Fibroblast of lung (primary cell): Measurements from ENCODE around the gene DEPDC7. TPM values are rescaled to one million over a fixed set of nuclear protein-coding genes. Genes with fewer than 3 reads are reported as not detected.

ENCODE experiments used
- DNase-seq, 2 donors: peaks; one replicate each; pipeline versions ENCODE4 v3.0.0 to v3.0.0-alpha.2; 2010; ENCODE audit warnings: low read depth in 2 of 2
- H2AFZ ChIP-seq: 2 replicates; pipeline ENCODE4 v1.5.1; 2012; ENCODE audit warnings: low read length, control low read depth, inconsistent platforms
- H3K27ac ChIP-seq: 2 replicates; pipeline ENCODE4 v1.5.1; 2011; ENCODE audit warnings: low read length, control low read depth; ENCODE audit not compliant: insufficient read depth
- H3K27me3 ChIP-seq: 2 replicates; pipeline ENCODE4 v1.5.1; 2011; ENCODE audit warnings: mild to moderate bottlenecking, low read length; ENCODE audit not compliant: control insufficient read depth, insufficient read depth
- H3K36me3 ChIP-seq: 2 replicates; pipeline ENCODE4 v1.5.1; 2011; ENCODE audit warnings: low read length; ENCODE audit not compliant: control insufficient read depth, insufficient read depth
- H3K4me1 ChIP-seq: 2 replicates; pipeline ENCODE4 v1.5.1; 2011; ENCODE audit warnings: low read length; ENCODE audit not compliant: control insufficient read depth, insufficient read depth; ENCODE audit errors: extremely low read depth
- H3K4me2 ChIP-seq: 2 replicates; pipeline ENCODE4 v1.5.1; 2011; ENCODE audit warnings: low read length, control low read depth; ENCODE audit not compliant: insufficient read depth; ENCODE audit errors: extremely low read depth
- H3K4me3 ChIP-seq, 4 experiments: fragments of 200-600 bp in 1 of 4; sonication (generic) in 1 of 4; replicated peaks in 1 of 4; 2 replicates each; pipeline ENCODE4 v1.5.1; 2011 to 2016; ENCODE audit warnings: low read length in 4 of 4, low read depth in 3 of 4, mild to moderate bottlenecking in 3 of 4, control low read depth in 2 of 4, inconsistent platforms in 1 of 4, mixed read lengths in 1 of 4; ENCODE audit not compliant: insufficient read depth in 1 of 4; ENCODE audit errors: control extremely low read depth in 1 of 4
- H3K79me2 ChIP-seq: 2 replicates; pipeline ENCODE4 v1.5.1; 2012; ENCODE audit warnings: mild to moderate bottlenecking, low read length, inconsistent platforms; ENCODE audit not compliant: control insufficient read depth, insufficient read depth
- H3K9ac ChIP-seq: 2 replicates; pipeline ENCODE4 v1.5.1; 2011; ENCODE audit warnings: mild to moderate bottlenecking, low read length, control low read depth; ENCODE audit not compliant: insufficient read depth
- H3K9me3 ChIP-seq: 2 replicates; pipeline ENCODE4 v1.5.1; 2012; ENCODE audit warnings: low read depth, low read length; ENCODE audit not compliant: control insufficient read depth, insufficient read depth
- H4K20me1 ChIP-seq: 2 replicates; pipeline ENCODE4 v1.5.1; 2011; ENCODE audit warnings: low read length; ENCODE audit not compliant: control insufficient read depth, insufficient read depth; ENCODE audit errors: extremely low read depth
- CTCF ChIP-seq, 2 donors: IDR thresholded peaks in 1 of 2; conservative IDR thresholded peaks in 1 of 2; 1 replicate in 1 of 2; 2 replicates in 1 of 2; pipeline ENCODE4 v1.5.1; 2011 to 2012; ENCODE audit warnings: low read length in 2 of 2, control low read depth in 1 of 2, inconsistent platforms in 1 of 2, low read depth in 1 of 2, mild to moderate bottlenecking in 1 of 2
- EZH2 ChIP-seq: IDR thresholded peaks from 2 replicates; pipeline ENCODE4 v1.5.1; 2012; ENCODE audit warnings: low read length, control low read depth, mild to moderate bottlenecking; ENCODE audit errors: missing control alignments
- polyA plus RNA-seq, 2 donors: library from polyadenylated mRNA; depleted of rRNA in 1 of 2; stranded (reverse) in 1 of 2; unstranded in 1 of 2; fragments of >200 nt; gene quantifications; 2 replicates each; pipeline ENCODE4 v1.2.1, GENCODE V29; 2011 to 2012; ENCODE audit warnings: missing spikeins in 1 of 2
- total RNA-seq: library from RNA; depleted of rRNA; stranded (reverse); fragments of >200 nt; gene quantifications from 2 replicates; pipeline ENCODE4 v1.2.1, GENCODE V29; 2014

The DEPDC7 gene
- total and polyA plus RNA-seq, 2 donors (not counting 1 experiment from before 2014, with no cell fraction given), result 6.7 to 8.4 TPM

- H4K20me1 ChIP-seq, result no peaks in the 10 kb centered on the region
- H3K27me3 ChIP-seq, result no peaks in the 10 kb centered on the region
- no peak overlapping the region for H3K27ac ChIP-seq
- H3K9me3 ChIP-seq, result no peaks in the 10 kb centered on the region
- no peak for DNase-seq
- TF ChIP-seq EZH2 (no peak), CTCF (conservative IDR thresholded peaks at IDR 0.05 in 1 of 2, IDR thresholded peaks at IDR 0.05 in 1 of 2; ENCODE audit: low read depth in 1 of 2, low read length in 2 of 2) (no peak)
- H3K4me2 ChIP-seq, result peak overlapping the region; percentile 76
- no peaks in the 10 kb centered on the region for H3K36me3 ChIP-seq
- H3K4me3 ChIP-seq, result no peak overlapping the region
- H3K79me2 ChIP-seq, result peaks cover 3% of the 10 kb centered on the region
- H2AFZ ChIP-seq, result no peak overlapping the region
- no peaks in the 10 kb centered on the region for H3K4me1 ChIP-seq
- no peak overlapping the region for H3K9ac ChIP-seq
Observed at GRCh38 chr11:33017478-33017877, 1.8 kb downstream of the DEPDC7 start.

GRCh38 chr11:33017965-33018364 lies 2.3 kb downstream of the DEPDC7 start:
- no peak for TF ChIP-seq CTCF (conservative IDR thresholded peaks at IDR 0.05 in 1 of 2, IDR thresholded peaks at IDR 0.05 in 1 of 2; ENCODE audit: low read depth in 1 of 2, low read length in 2 of 2)
- no peak for TF ChIP-seq EZH2
- Histone ChIP-seq H3K9me3 (no peaks in the 10 kb centered on the region), H4K20me1 (no peaks in the 10 kb centered on the region), H3K79me2 (peaks cover 3% of the 10 kb centered on the region), H3K4me2 (no peak overlapping the region), H3K4me3 (no peak overlapping the region), H2AFZ (no peak overlapping the region), H3K4me1 (no peaks in the 10 kb centered on the region), H3K27me3 (no peaks in the 10 kb centered on the region), H3K27ac (no peak overlapping the region), H3K9ac (no peak overlapping the region), H3K36me3 (no peaks in the 10 kb centered on the region)
- no peak for DNase-seq

- Histone ChIP-seq H3K4me1 (no peaks in the 10 kb centered on the region), H3K79me2 (peaks cover 3% of the 10 kb centered on the region), H3K4me3 (no peak overlapping the region), H3K9me3 (no peaks in the 10 kb centered on the region), H3K27ac (no peak overlapping the region), H3K9ac (no peak overlapping the region), H3K36me3 (no peaks in the 10 kb centered on the region), H3K4me2 (no peak overlapping the region), H4K20me1 (no peaks in the 10 kb centered on the region), H3K27me3 (no peaks in the 10 kb centered on the region), H2AFZ (no peak overlapping the region)
- DNase-seq, result no peak
- no peak for TF ChIP-seq EZH2
- TF ChIP-seq CTCF (conservative IDR thresholded peaks at IDR 0.05 in 1 of 2, IDR thresholded peaks at IDR 0.05 in 1 of 2; ENCODE audit: low read depth in 1 of 2, low read length in 2 of 2), result no peak
Observed at GRCh38 chr11:33018840-33019239, 3.2 kb downstream of the DEPDC7 start.
